Measurements from ENCODE around the gene TRABD2B.

Gene TRABD2B

GRCh38 chr1:48021792-48022191 lies 24.6 kb upstream of the TRABD2B start:
- DNase-seq = no peak

DNA sequence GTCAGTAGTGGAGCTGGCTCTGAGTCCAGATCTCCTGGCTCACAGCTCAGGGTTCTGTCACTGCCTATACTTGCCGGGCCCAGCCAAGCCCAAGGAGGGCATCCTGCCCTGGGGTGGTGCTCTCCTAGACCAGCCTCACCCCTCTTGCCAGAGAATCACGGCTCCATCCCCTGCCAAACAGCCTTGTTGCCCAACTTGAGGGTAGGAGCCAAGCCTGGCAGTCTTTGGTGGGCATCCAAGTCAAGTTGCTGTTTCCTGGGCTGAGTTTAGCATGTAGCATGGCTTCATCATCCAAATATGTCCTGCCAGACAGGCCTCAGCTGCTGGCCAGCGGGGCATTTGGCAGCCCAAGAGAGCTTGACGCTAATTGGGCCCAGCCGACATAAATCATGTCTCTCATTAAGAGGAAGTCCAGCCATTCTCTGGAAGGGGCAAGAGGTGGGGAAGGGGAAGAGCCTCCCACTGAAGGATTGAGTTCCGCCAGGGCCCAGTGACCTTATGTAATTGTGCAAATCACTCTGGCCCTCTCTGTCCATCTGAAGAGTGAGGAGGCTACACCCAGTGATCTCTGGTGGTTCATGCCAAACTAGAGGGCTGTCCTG lies 22.6 kb upstream of the TRABD2B start:
- DNase-seq = no peak

- DNase-seq = no peak
These were observed 21.6 kb upstream of the TRABD2B start for GRCh38 chr1:48018799-48019198.

DNA sequence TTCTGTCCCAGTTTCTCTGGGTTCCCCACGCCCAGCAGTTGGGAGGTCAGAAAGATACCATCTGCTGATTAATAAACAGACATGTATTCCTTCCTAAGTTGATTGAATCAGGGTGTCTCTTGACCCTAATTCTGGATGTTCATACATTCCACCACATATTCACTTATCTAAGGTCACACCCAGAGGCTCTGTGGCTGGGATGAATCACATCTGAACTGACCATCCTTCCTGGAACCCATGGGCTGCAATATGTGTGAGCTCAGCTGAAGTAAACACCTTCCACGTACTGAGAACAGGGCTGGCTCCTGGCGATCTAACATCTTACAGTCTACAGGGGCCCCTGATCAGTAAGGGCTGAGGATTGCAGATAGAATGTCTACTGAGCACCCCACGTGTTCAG lies 20.5 kb upstream of the TRABD2B start:
- DNase-seq = no peak

GRCh38 chr1:48016515-48016914 lies 19.3 kb upstream of the TRABD2B start:
- DNase-seq = no peak

DNA sequence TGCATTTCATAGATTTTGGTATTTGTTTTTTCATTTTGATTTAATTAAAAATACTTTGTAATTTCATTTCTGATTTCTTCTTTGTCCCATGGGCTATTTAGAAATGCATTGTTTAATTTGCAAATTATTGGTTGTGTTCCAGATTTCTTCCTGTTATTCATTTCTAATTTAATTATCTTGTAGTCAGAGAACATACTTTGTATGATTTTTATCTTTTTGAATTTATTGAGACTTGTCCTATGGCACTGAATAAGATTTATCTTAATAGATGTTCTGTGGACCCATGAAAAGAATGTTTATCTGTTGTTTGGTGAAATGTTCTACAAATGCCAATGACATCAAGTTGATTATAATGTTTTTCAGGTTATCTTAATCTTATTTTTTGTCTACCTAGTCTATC lies 16.1 kb upstream of the TRABD2B start:
- no peak for DNase-seq

GRCh38 chr1:48007047-48007446 lies 9.9 kb upstream of the TRABD2B start:
- DNase-seq = no peak

DNA sequence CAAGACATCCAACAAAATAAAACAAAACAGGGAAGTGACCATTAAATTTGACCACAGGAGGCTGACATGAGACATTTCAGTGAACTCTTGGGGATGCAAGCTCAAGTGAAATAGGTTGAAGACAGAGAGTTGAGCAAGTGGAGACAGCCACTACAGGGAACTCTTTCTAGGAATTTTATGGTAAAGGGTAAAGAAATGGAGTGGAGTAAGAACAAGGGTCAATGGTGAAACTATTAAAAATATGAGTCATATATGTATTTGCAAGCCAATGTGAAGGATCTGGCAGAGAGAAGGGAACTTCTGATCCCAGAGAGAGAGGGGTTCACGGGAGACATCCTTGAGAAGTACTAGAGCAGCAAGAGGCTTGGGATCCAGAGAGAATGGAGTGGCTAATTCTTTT lies 9.1 kb upstream of the TRABD2B start:
- no peak for DNase-seq

GRCh38 chr1:48005253-48006117 lies 8.3 kb upstream of the TRABD2B start:
- DNase-seq = no peak

DNA sequence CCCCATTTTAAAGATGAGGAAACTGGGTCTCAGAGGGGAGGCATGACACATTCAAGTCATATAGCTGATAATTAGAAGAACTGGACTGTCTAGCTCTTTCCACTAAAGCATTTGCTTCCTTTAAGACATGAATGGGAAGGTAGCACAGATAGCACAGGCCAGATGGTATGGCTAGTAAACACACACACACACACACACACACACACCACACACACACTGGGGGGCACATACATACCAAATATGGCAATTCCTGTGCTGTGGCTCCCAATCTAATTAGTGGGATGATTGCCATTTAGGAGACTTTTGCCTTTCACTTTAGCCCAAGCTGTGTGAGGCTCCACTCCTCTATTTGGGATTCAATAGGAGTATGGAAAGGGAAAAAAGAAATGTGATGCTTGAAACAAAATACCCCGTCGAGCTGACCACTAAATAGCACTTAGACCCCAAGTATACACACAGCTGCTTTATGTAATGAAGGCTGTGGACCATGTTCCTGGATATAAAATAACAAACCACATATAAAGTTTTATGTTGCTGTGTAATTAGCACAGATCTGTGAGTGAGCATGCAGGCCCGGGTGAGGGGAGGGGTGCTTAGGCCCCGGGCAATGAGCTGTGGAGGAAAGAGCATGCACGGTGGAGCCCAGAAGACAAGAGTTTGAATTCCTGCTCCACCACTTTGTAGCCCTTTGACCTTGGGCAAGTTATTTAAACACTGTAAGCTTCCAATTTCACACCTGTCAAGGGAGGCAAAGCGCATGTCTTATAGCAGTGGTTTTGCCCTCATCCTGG lies 6.8 kb upstream of the TRABD2B start:
- no peak for DNase-seq

DNA sequence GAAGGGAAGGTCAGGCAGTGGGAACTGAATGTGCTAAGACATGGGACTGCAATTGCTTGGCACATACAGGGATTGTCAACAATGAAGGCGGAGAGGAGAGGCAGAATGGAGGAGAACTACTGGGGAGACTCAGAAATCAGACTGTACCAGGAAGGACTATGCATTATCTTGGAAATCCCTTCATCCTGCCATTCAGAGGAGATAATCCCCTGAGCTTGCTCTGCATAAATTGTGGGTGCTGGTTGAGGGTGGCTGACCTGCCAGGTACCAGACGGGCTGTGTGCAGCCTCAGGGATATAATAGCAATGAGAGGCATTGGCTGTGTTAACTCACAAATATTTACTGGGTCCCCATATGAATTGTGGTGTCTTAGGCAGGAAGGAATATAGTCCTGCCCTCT lies 5.0 kb upstream of the TRABD2B start:
- DNase-seq = no peak

GRCh38 chr1:48001696-48002095 lies 4.5 kb upstream of the TRABD2B start:
- no peak for DNase-seq

DNA sequence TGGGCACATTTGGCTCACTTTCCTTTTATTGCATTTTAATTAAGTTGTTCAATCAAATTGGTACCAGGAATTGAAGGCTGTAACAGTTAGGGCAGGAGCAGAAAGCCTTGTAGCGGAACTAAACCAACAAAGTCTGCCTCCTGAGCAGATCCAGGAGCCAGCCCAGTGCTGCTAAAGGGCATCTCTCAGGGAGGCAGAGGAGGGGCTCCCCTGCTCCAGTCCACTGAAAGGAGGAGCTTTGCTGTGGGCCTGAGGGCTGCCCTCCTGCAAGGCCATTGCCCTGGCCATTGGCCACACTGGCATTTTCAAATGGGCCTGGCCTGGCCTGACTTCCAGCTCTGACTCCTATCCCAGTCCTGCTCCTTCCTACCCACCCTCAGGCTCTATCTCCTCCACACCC lies 3.7 kb upstream of the TRABD2B start:
- DNase-seq = no peak

GRCh38 chr1:47999097-47999496 lies 1.9 kb upstream of the TRABD2B start:
- no peak for DNase-seq

GRCh38 chr1:47998396-47998990 lies 1.3 kb upstream of the TRABD2B start:
- DNase-seq = no peak

- no peak for DNase-seq
These were observed 569 bp downstream of the TRABD2B start for GRCh38 chr1:47996406-47997226.

DNA sequence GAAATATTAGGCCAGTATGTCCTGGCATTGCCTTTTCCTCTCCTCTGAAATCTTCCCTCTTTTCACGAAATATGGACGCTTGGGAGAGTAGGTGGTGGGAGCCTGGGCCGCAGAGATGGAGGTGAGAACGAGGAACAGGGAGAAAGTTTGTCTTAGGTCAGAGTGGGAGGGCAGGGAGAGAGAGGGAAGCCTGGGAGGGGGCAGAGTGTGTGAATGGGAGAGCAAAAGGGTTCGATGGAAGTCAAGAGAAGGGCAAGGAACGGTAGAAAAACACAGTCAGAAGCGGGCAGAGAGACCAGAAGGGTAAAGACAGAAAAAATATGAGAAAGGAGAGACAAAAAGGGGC lies 1.2 kb downstream of the TRABD2B start:
- DNase-seq = no peak

GRCh38 chr1:47995306-47996050 lies 1.7 kb downstream of the TRABD2B start:
- DNase-seq = no peak

DNA sequence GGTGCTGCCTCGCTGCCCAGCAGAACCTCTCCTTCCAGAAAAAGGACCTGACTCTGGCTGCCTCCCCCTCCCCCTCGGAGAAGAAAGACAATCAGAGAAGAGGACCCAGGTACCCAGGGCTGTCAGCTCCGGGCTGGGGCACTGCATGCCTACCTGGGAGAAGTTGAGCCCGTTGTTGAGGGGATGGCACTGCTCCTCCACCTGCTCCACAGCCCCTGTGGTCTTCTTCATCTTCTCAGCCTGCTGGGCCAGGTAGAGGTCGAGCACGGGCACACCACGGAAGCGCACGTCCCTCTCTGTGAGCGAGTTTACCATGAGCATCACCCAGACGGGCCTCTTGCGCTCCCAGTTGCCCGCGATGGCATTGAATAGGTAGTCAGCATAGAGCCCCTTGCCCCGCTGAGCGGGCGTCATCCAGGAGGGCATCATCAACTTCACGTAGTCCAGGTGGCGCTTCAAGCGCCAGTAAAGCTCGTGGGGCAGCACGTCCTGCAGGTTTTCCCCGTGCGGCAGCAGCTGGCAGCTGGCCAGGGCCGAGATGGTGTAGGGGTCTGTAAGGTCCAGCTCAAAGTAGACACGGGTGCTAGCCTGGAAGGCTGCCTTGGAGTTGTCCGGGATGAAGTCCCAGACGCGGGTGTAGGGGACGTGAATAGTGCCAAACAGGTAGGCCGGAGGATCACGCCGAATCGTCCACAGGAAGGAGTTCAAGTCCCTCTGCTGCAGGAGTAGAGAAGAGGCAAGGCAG lies 3.1 kb downstream of the TRABD2B start:
- DNase-seq = no peak

DNA sequence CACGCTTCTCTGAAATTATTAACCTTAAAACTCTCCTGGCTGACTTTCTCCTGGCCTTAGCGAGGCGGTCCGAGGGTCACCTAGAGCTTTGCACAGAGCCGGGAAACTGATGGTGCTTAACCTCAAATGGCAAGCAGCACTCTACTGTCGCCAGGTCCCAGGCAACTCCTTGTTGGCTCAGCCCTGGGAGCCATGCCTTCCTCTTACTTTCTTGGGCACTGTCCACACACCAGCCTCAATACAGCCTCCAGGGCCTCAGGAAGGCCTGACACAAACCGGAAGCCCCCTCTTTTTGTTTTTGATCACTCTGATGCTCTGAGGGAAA lies 3.8 kb downstream of the TRABD2B start:
- DNase-seq = no peak
